ENCODE measurements around the gene MAP7.
"Not testable (repeated sequence)": the region's sequence is repeated elsewhere in the genome, so short reads cannot be mapped to it uniquely, and the experiment has no call there.

Gene MAP7

GRCh38 chr6:136401236-136401635, 149.0 kb downstream of the MAP7 start:
- H3K4me3 Mint-ChIP-seq; H3K36me3 Mint-ChIP-seq (ENCODE audit: insufficient read depth); H3K9me3 Mint-ChIP-seq; ATAC-seq (replicated peaks; ENCODE audit: extremely low read depth, poor library complexity, severe bottlenecking); H3K4me1 Mint-ChIP-seq; H3K27ac Mint-ChIP-seq (ENCODE audit: low read depth); DNase-seq (ENCODE audit: low spot score in 2 of 2): not testable (repeated sequence)
- peaks cover 41% of the 10 kb centered on the region for H3K27me3 Mint-ChIP-seq

GRCh38 chr6:136398453-136398852, 151.8 kb downstream of the MAP7 start:
- no peak overlapping the region for H3K27ac Mint-ChIP-seq (ENCODE audit: low read depth)
- no peaks in the 10 kb centered on the region for H3K9me3 Mint-ChIP-seq
- ATAC-seq (replicated peaks; ENCODE audit: extremely low read depth, poor library complexity, severe bottlenecking) (no peak), DNase-seq (ENCODE audit: low spot score in 2 of 2) (no peak)
- H3K4me1 Mint-ChIP-seq: no peaks in the 10 kb centered on the region
- H3K36me3 Mint-ChIP-seq (ENCODE audit: insufficient read depth): no peaks in the 10 kb centered on the region
- peaks cover 36% of the 10 kb centered on the region for H3K27me3 Mint-ChIP-seq
- no peak overlapping the region for H3K4me3 Mint-ChIP-seq

- Mint-ChIP-seq H3K4me1 (no peaks in the 10 kb centered on the region), H3K27me3 (peaks cover 30% of the 10 kb centered on the region)
Measured at GRCh38 chr6:136396908-136397307, 153.3 kb downstream of the MAP7 start.

GRCh38 chr6:136390959-136391358, 159.3 kb downstream of the MAP7 start:
- H3K27ac Mint-ChIP-seq (ENCODE audit: low read depth); DNase-seq (ENCODE audit: low spot score in 2 of 2); H3K9me3 Mint-ChIP-seq; H3K36me3 Mint-ChIP-seq (ENCODE audit: insufficient read depth); H3K4me3 Mint-ChIP-seq; ATAC-seq (replicated peaks; ENCODE audit: extremely low read depth, poor library complexity, severe bottlenecking); H3K4me1 Mint-ChIP-seq: not testable (repeated sequence)
- peaks cover 17% of the 10 kb centered on the region for H3K27me3 Mint-ChIP-seq

More at GRCh38 chr6:136396908-136397307, 153.3 kb downstream of the MAP7 start:
- no peaks in the 10 kb centered on the region for H3K9me3 Mint-ChIP-seq
- no peak overlapping the region for H3K27ac Mint-ChIP-seq (ENCODE audit: low read depth)
- no peaks in the 10 kb centered on the region for H3K36me3 Mint-ChIP-seq (ENCODE audit: insufficient read depth)
- no peak overlapping the region for H3K4me3 Mint-ChIP-seq
- no peak for DNase-seq (ENCODE audit: low spot score in 2 of 2)
- no peak for ATAC-seq (replicated peaks; ENCODE audit: extremely low read depth, poor library complexity, severe bottlenecking)

GRCh38 chr6:136387316-136387715, 162.9 kb downstream of the MAP7 start:
- no peaks in the 10 kb centered on the region for H3K4me1 Mint-ChIP-seq
- no peak overlapping the region for H3K4me3 Mint-ChIP-seq
- H3K36me3 Mint-ChIP-seq (ENCODE audit: insufficient read depth): no peaks in the 10 kb centered on the region
- H3K27me3 Mint-ChIP-seq: peaks cover 11% of the 10 kb centered on the region
- no peak overlapping the region for H3K27ac Mint-ChIP-seq (ENCODE audit: low read depth)
- ATAC-seq (replicated peaks; ENCODE audit: extremely low read depth, poor library complexity, severe bottlenecking): no peak
- DNase-seq (ENCODE audit: low spot score in 2 of 2): no peak
- no peaks in the 10 kb centered on the region for H3K9me3 Mint-ChIP-seq

- Mint-ChIP-seq H3K27me3 (no peaks in the 10 kb centered on the region), H3K4me3 (no peak overlapping the region), H3K36me3 (ENCODE audit: insufficient read depth) (no peaks in the 10 kb centered on the region), H3K27ac (ENCODE audit: low read depth) (no peak overlapping the region), H3K4me1 (no peaks in the 10 kb centered on the region), H3K9me3 (no peaks in the 10 kb centered on the region)
- ATAC-seq (replicated peaks; ENCODE audit: extremely low read depth, poor library complexity, severe bottlenecking) (no peak), DNase-seq (ENCODE audit: low spot score in 2 of 2) (no peak)
Measured at GRCh38 chr6:136383268-136383937, 166.8 kb downstream of the MAP7 start.

GRCh38 chr6:136382676-136383252, 167.5 kb downstream of the MAP7 start:
- no peak overlapping the region for H3K4me3 Mint-ChIP-seq
- no peak overlapping the region for H3K27ac Mint-ChIP-seq (ENCODE audit: low read depth)
- no peaks in the 10 kb centered on the region for H3K4me1 Mint-ChIP-seq
- H3K36me3 Mint-ChIP-seq (ENCODE audit: insufficient read depth): no peaks in the 10 kb centered on the region
- ATAC-seq (replicated peaks; ENCODE audit: extremely low read depth, poor library complexity, severe bottlenecking) (no peak), DNase-seq (ENCODE audit: low spot score in 2 of 2) (no peak)
- peaks cover 5% of the 10 kb centered on the region for H3K27me3 Mint-ChIP-seq
- no peaks in the 10 kb centered on the region for H3K9me3 Mint-ChIP-seq

GRCh38 chr6:136378888-136379287, 171.3 kb downstream of the MAP7 start:
- Mint-ChIP-seq H3K9me3 (no peaks in the 10 kb centered on the region), H3K27me3 (peaks cover 25% of the 10 kb centered on the region), H3K27ac (ENCODE audit: low read depth) (no peak overlapping the region), H3K4me1 (no peaks in the 10 kb centered on the region), H3K36me3 (ENCODE audit: insufficient read depth) (no peaks in the 10 kb centered on the region), H3K4me3 (no peak overlapping the region)
- ATAC-seq (replicated peaks; ENCODE audit: extremely low read depth, poor library complexity, severe bottlenecking): no peak
- no peak for DNase-seq (ENCODE audit: low spot score in 2 of 2)

- not testable (repeated sequence) for H3K9me3 Mint-ChIP-seq; ATAC-seq (replicated peaks; ENCODE audit: extremely low read depth, poor library complexity, severe bottlenecking); H3K27ac Mint-ChIP-seq (ENCODE audit: low read depth); DNase-seq (ENCODE audit: low spot score in 2 of 2); H3K36me3 Mint-ChIP-seq (ENCODE audit: insufficient read depth); H3K4me1 Mint-ChIP-seq; H3K4me3 Mint-ChIP-seq
- peaks cover 35% of the 10 kb centered on the region for H3K27me3 Mint-ChIP-seq
Measured at GRCh38 chr6:136375836-136376235, 174.4 kb downstream of the MAP7 start.

GRCh38 chr6:136371959-136372358, 178.3 kb downstream of the MAP7 start:
- Mint-ChIP-seq H3K9me3 (no peaks in the 10 kb centered on the region), H3K27me3 (peaks cover 45% of the 10 kb centered on the region), H3K4me1 (no peaks in the 10 kb centered on the region), H3K36me3 (ENCODE audit: insufficient read depth) (no peaks in the 10 kb centered on the region), H3K4me3 (no peak overlapping the region), H3K27ac (ENCODE audit: low read depth) (no peak overlapping the region)
- DNase-seq (ENCODE audit: low spot score in 2 of 2): no peak
- no peak for ATAC-seq (replicated peaks; ENCODE audit: extremely low read depth, poor library complexity, severe bottlenecking)

GRCh38 chr6:136370988-136371728, 179.1 kb downstream of the MAP7 start:
- Mint-ChIP-seq H3K36me3 (ENCODE audit: insufficient read depth) (no peaks in the 10 kb centered on the region), H3K27ac (ENCODE audit: low read depth) (no peak overlapping the region), H3K9me3 (no peaks in the 10 kb centered on the region), H3K27me3 (peaks cover 52% of the 10 kb centered on the region), H3K4me3 (no peak overlapping the region), H3K4me1 (peaks cover 2% of the 10 kb centered on the region)
- ATAC-seq (replicated peaks; ENCODE audit: extremely low read depth, poor library complexity, severe bottlenecking): no peak
- DNase-seq (ENCODE audit: low spot score in 2 of 2): no peak

GRCh38 chr6:136365776-136366354, 184.4 kb downstream of the MAP7 start:
- Mint-ChIP-seq H3K27ac (ENCODE audit: low read depth) (no peak overlapping the region), H3K36me3 (ENCODE audit: insufficient read depth) (no peaks in the 10 kb centered on the region), H3K9me3 (no peaks in the 10 kb centered on the region), H3K27me3 (peaks cover 40% of the 10 kb centered on the region), H3K4me1 (peaks cover 8% of the 10 kb centered on the region), H3K4me3 (no peak overlapping the region)
- no peak for ATAC-seq (replicated peaks; ENCODE audit: extremely low read depth, poor library complexity, severe bottlenecking)
- DNase-seq (ENCODE audit: low spot score in 2 of 2): no peak
